Choroid plexus epithelial cell (primary cell): ENCODE results near the gene DMXL2.

Experiments used
- DNase-seq: peaks from one replicate; pipeline ENCODE4 v3.0.0-alpha.2; 2010; ENCODE audit warnings: low read depth
- H3K4me3 ChIP-seq: 2 replicates; pipeline ENCODE4 v1.5.1; 2011; ENCODE audit warnings: low read depth, mild to moderate bottlenecking, control low read depth, low read length, moderate library complexity
- CTCF ChIP-seq: conservative IDR thresholded peaks from 2 replicates; pipeline ENCODE4 v1.5.1; 2011; ENCODE audit warnings: low read depth, mild to moderate bottlenecking, control low read depth, inconsistent platforms, low read length, moderate library complexity

DMXL2 gene

GRCh38 chr15:51526955-51527354 lies 95.6 kb downstream of the DMXL2 start:
- no peak for TF ChIP-seq CTCF
- H3K4me3 ChIP-seq, result no peak overlapping the region
- no peak for DNase-seq

- TF ChIP-seq CTCF, result no peak
- no peak for DNase-seq
- no peak overlapping the region for H3K4me3 ChIP-seq
Observed at GRCh38 chr15:51524376-51524775, 98.2 kb downstream of the DMXL2 start.

- no peak for TF ChIP-seq CTCF
- no peak for DNase-seq
- no peak overlapping the region for H3K4me3 ChIP-seq
Observed at GRCh38 chr15:51516291-51516690, 106.3 kb downstream of the DMXL2 start.

GRCh38 chr15:51505251-51505650 lies 117.3 kb downstream of the DMXL2 start:
- no peak for DNase-seq
- no peak overlapping the region for H3K4me3 ChIP-seq
- TF ChIP-seq CTCF, result no peak

GRCh38 chr15:51503003-51503402 lies 119.6 kb downstream of the DMXL2 start:
- DNase-seq, result no peak
- no peak for TF ChIP-seq CTCF
- no peak overlapping the region for H3K4me3 ChIP-seq

GRCh38 chr15:51499379-51499976 lies 123.1 kb downstream of the DMXL2 start:
- no peak overlapping the region for H3K4me3 ChIP-seq
- peak; percentile 74 for DNase-seq
- TF ChIP-seq CTCF, result peak; percentile 69

GRCh38 chr15:51497806-51498205 lies 124.8 kb downstream of the DMXL2 start:
- H3K4me3 ChIP-seq, result no peak overlapping the region
- TF ChIP-seq CTCF, result no peak
- peak; percentile 6 for DNase-seq
